Astrocyte of the spinal cord (primary cell): ENCODE data around the gene KCTD1.

ENCODE experiments used
- DNase-seq: peaks from one replicate; pipeline ENCODE4 v3.0.0; 2011; ENCODE audit warnings: low read depth, low spot score
- H3K4me3 ChIP-seq: 2 replicates; pipeline ENCODE4 v1.5.1; 2011; ENCODE audit warnings: low read depth, mild to moderate bottlenecking, low read length, moderate library complexity
- in situ Hi-C: cut with HindIII; loops from 2 replicates; pipeline ENCODE4 v1.10.0; 2017; ENCODE audit warnings: low sequenced_read_pairs
- TF ChIP-seq, protein P1 (sequence below): IDR thresholded peaks from 2 replicates; pipeline ENCODE4 v1.5.1; 2012; ENCODE audit warnings: low read depth, mild to moderate bottlenecking, low read length, inconsistent platforms

KCTD1 gene

DNA sequence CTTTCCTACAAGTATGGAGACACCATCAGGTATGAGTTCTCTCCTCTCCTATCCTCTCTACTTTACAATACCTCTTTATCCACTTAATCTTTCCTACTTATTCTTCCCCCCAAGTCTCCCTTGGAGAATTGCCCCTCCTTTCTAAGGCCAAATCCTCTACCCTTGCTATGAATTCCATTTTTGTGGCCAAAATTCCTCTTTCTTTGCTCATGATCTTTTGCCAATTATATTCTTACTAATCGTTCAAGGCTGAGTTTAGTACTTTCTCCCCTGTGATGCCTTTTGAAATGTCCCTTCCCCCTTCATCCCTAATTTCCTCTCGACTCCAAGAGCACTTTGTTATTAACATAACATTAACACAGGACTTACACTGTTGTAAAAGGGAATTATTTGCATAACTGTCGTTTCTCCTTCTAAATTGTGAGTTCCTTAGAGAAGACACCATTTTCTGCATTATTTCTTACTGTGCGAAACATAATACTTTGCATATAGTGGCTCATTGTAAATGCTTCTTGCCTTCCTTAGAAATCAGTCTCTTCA lies 133.4 kb downstream of the KCTD1 start:
- DNase-seq, result no peak
- TF ChIP-seq, protein P1, sequence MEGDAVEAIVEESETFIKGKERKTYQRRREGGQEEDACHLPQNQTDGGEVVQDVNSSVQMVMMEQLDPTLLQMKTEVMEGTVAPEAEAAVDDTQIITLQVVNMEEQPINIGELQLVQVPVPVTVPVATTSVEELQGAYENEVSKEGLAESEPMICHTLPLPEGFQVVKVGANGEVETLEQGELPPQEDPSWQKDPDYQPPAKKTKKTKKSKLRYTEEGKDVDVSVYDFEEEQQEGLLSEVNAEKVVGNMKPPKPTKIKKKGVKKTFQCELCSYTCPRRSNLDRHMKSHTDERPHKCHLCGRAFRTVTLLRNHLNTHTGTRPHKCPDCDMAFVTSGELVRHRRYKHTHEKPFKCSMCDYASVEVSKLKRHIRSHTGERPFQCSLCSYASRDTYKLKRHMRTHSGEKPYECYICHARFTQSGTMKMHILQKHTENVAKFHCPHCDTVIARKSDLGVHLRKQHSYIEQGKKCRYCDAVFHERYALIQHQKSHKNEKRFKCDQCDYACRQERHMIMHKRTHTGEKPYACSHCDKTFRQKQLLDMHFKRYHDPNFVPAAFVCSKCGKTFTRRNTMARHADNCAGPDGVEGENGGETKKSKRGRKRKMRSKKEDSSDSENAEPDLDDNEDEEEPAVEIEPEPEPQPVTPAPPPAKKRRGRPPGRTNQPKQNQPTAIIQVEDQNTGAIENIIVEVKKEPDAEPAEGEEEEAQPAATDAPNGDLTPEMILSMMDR, result no peak
- H3K4me3 ChIP-seq, result no peak overlapping the region
- in situ Hi-C loops, result no loop called here

DNA sequence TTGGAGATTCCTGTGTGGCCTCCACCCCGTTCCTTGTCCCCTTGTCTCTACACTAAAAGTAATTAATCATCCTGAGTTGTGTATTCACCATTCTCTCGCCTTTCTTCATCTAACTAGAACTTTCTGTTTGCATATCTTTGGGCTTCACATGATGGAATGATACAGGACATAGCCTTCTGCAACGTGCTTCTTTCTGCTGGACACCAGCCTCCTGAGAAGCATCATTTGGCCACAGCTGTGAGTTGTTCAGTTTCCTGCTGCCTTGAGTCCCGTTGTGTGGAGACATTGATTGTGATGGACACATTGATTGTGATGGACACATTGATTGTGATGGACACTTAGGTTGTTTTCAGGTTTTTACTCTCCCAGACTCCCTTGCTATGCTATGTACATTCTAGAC lies 139.3 kb downstream of the KCTD1 start:
- TF ChIP-seq, protein P1, result no peak
- no peak for DNase-seq
- H3K4me3 ChIP-seq, result no peak overlapping the region
- in situ Hi-C loops, result no loop called here

DNA sequence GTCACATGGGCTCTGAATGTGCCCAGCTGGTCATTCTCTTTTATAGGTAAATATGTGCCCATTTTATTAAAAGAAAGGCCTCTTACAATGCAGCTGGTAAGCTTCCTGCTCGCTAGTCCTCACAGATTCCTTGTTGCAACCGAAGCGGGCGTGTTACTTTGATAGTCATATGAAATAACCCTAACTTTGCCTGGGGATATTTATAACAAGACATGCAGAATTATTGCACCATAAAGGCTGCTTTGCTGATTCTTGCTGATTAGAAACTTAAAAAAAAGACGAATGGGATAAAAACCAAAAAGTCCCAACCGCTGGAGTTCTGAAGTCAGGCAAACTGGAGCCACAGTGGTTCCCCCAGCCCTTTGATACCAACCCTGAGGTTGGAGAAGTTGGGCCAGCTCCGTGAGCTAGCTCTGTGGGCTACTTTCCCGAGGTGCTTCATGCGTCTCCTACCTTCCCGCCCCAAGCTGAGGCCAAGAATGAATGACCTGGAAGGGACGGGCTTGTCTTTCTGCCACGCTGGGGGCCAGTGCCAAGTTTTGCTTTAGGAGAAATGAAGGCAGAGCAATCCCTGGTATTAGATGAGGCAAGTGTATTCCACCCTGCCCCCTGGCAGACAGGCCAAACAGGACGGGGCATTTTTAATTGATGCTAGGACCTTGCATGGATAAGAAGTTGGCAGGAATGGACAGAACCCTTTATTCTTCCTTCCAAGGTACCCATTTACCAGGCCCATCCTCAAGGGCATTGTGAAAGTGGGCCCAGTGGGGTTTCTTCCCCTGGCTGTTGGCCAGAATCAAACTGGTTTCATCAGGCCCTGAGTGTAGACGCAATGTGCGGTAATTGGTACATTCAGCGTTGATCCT lies 140.4 kb downstream of the KCTD1 start:
- in situ Hi-C loops, result no loop called here
- TF ChIP-seq, protein P1, result no peak
- DNase-seq, result no peak
- H3K4me3 ChIP-seq, result no peak overlapping the region

DNA sequence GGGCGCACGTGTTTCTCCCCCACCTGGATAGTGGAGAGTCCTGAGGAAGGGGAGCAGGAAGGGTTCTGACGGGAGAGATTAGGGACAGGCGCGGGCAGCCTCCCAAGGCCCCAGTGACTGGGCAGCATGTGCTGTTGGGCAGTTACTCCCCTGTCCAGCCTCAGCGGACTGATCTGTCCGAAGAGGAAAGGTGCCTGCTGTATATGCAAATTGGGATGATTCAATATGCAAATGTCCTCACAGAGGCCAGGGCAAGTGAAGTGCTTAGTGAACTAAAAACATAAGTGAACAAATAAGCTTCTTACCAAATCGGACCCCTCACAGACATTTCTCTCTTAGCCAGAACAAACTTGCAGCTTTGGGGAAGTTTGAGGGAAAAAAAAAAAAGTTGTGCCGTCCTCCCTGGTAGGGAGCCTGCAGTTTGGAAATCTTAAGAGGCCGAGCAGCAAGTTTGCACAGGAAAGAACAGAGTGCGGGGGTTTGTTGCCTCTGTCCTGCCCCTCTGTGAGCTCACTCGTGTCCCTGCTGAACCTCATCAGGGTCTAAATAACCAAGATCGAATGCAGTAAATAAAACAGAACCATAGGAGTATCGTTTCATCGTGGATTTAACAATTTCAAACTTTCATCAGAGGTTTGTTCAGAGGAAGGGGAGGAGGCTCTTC lies 141.4 kb downstream of the KCTD1 start:
- no peak overlapping the region for H3K4me3 ChIP-seq
- no peak for DNase-seq
- TF ChIP-seq, protein P1, result no peak
- in situ Hi-C loops, result no loop called here

DNA sequence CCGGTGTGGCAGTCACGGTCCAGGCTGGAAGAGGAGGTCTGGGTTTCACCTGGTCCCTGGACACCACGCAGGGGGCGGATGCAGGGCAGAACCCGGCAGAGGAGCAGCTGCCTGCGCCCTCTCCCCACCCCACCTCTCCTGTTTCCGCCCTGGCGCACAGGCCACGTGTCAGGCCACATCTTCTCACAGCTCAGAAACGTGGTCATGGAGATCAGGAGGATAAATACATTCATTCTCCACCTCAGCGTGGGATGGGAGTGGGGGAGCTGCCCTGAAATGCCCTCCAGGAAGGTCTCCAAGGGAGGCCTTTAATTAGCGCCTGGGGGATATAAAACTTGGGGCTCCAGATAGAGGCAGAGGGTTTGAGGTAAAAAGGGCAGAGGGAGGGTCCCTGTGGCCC lies 142.0 kb downstream of the KCTD1 start:
- in situ Hi-C loops, result no loop called here
- TF ChIP-seq, protein P1, result no peak
- DNase-seq, result no peak
- H3K4me3 ChIP-seq, result no peak overlapping the region

DNA sequence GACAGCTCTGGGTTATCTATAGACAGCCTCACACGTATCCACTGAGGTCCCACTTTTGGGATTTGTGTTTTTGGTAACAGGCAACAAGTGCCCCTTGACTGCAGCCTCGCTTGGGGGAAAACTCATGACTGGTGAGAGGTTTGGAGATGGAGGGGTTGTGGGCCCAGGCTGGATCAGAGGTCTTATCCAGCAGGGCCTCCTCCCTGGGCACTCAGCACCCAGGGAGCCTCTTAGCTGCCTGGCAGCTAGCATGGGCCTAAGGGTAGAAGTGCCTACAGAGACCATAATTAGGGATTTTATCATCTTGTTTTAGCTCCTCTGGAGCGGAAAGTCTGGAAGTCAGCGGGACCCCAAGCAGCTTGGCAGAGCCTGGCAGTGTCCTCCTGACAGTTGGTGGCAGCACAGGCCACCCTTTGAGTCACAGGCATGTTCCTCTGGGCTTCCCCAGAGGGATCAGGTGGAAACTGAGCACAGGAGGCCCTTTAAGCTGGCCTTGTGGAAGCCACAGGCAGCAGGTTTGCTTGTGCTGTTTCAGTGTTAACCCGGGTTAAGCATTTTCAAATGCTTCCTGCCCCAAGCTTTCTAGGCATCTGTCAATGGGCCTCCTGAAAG lies 143.1 kb downstream of the KCTD1 start:
- TF ChIP-seq, protein P1, result peak; percentile 60
- no peak overlapping the region for H3K4me3 ChIP-seq
- in situ Hi-C loops, result no loop called here
- peak; percentile 56 for DNase-seq
